Rectal smooth muscle tissue (tissue), 1 donor: ENCODE measurements around the gene ZIC4.

Experiments
- H3K27ac ChIP-seq: one replicate; pipeline ENCODE4 v1.7.0; 2013; ENCODE audit warnings: low read depth, low read length, inconsistent platforms
- H3K27me3 ChIP-seq: one replicate; pipeline ENCODE4 v1.7.0; 2013; ENCODE audit warnings: low read length; ENCODE audit not compliant: control insufficient read depth, insufficient read depth
- H3K36me3 ChIP-seq: one replicate; pipeline ENCODE4 v1.7.0; 2013; ENCODE audit warnings: low read length; ENCODE audit not compliant: control insufficient read depth, insufficient read depth
- H3K4me1 ChIP-seq: one replicate; pipeline ENCODE4 v1.7.0; 2013; ENCODE audit warnings: low read length; ENCODE audit not compliant: control insufficient read depth, insufficient read depth
- H3K4me3 ChIP-seq: one replicate; pipeline ENCODE4 v1.7.0; 2013; ENCODE audit warnings: low read length
- H3K9ac ChIP-seq: one replicate; pipeline ENCODE4 v1.7.0; 2013; ENCODE audit warnings: low read length

The ZIC4 gene

DNA sequence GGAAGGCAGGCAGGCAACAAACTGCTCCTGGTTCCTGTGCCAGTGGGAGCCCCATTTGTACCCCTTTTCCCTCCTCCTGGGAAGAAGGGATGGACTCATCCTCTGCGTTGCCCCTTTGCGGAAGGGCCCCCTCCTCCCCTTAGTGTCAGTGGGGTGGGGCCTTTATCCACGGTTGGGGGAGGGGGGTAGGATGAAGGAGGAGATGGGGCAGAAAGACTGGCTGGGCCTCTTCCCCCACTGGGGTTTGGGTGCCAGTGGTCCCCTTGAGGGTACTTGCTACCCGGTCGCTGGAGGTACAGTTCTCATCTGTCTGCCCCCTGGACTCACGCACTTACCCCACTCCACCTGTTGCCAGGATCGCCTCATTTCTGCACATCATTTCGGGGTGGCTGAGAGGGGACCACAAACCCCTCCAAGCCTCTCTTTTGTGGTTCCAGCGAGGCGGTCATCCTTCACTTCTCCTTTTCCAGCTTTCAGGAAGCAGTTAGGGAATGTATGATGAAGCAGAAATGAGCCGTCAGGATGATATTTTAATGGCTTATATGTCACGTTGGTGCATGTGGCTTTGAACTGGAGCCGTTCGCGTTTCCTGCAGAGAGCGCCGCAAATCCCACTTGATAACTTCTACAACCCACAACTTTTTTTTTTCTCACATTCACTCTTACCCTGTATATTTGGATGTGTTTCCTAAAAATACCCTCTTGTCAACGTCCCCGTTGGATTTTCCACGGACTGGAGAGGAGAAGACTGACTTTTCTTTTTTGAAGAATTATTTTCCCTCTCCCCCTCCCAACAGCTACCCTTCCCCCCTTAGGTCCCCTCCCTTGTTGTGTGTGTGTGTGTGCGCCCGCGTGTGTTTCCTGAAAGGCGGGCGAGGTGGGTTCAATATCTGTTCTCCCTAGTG, at the start of gene ZIC4:
Gene ZIC4 (minus strand): TSS at position 516 of the 904 bp plus-strand sequence. CDS start 3,746 bp downstream, outside the sequence.
- Histone ChIP-seq H3K27ac (no peak within 1 kb of the TSS), H3K27me3 (peaks cover 54% of the 10 kb centered on the region), H3K4me1 (no peaks in the 10 kb centered on the region), H3K9ac (no peak within 1 kb of the TSS), H3K4me3 (no peak within 1 kb of the TSS), H3K36me3 (no peaks in the 10 kb centered on the region)

DNA sequence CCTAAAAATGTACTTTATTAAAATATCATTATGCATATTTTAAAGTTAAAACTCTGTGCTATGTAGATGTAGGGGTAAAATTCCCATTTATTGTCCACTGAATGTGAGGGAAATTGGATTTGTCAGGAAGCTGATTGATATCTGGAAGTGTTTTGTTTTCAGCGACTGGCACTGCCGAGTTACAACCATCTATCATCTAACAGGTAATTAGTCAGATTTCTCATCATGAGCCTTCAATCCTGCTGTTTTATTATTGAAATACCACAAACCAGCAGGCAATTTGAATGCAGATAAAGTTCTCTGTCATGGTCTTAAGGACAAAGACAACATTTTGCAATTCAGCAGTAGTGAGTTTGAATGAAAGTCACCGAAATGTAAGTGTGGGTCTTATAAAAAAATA, 43.3 kb upstream of the ZIC4 start:
- H3K9ac ChIP-seq, result no peak overlapping the region
- H3K27ac ChIP-seq, result no peak overlapping the region
- no peaks in the 10 kb centered on the region for H3K36me3 ChIP-seq
- H3K4me3 ChIP-seq, result no peak overlapping the region
- H3K4me1 ChIP-seq, result no peaks in the 10 kb centered on the region
- H3K27me3 ChIP-seq, result no peaks in the 10 kb centered on the region

DNA sequence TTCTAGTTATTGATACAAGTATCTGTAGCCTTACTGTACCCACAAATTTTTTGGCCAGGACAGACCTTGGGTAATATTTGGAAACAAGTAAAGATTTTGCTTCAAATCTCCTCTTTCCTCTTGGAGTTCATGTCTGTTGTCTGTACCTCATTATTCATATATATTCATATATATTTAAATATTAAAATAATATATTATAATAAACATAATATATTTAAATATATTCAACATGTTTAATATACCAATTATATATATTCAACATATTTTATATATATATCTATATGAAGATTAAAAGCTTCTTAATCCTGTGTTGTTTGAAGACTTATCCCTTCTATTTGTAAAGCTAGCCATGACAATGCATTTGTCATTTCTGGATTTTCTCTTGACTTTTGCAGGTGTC, 40.9 kb upstream of the ZIC4 start:
- Histone ChIP-seq H3K4me3 (no peak overlapping the region), H3K4me1 (no peaks in the 10 kb centered on the region), H3K9ac (no peak overlapping the region), H3K27me3 (no peaks in the 10 kb centered on the region), H3K36me3 (no peaks in the 10 kb centered on the region), H3K27ac (no peak overlapping the region)

DNA sequence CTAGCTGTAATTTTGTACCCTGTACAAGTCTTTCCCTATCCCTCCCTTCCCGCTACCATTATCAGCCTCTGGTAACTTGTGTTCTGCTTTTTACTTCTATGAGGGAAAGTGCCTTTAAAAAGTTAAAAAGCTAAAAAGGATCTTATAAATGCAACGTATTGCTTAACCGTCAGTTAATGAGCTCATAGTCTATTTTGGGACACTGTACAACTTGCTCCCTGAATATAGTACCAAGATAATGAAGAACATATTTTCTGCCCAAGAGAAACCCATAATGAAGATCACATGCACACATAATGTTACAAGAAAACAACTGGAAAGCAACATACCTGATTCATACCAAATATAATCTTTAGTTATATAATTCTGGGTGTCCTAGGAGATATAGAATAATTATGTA, 25.4 kb upstream of the ZIC4 start:
- H3K4me3 ChIP-seq, result no peak overlapping the region
- H3K36me3 ChIP-seq, result no peaks in the 10 kb centered on the region
- H3K27ac ChIP-seq, result no peak overlapping the region
- no peaks in the 10 kb centered on the region for H3K27me3 ChIP-seq
- no peaks in the 10 kb centered on the region for H3K4me1 ChIP-seq
- no peak overlapping the region for H3K9ac ChIP-seq

DNA sequence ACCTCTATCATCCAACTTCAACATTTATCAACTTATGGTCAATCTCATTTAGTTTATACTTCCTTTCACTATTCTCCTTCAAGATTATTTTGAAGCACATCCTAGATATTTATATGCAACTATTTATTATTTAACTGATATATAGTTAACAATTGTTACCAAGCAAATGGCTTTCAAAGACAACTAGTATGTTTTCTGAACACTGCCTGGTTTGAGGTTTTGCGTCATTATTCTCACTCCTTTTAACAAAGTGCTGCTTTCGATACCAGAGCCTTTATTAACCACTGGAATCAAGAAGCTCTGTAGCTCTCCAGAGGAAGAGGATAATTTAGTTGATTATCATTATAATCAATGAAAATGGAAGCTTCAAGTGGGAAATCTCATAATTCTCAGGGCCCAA, 22.4 kb upstream of the ZIC4 start:
- Histone ChIP-seq H3K36me3 (no peaks in the 10 kb centered on the region), H3K27me3 (peaks cover 8% of the 10 kb centered on the region), H3K9ac (no peak overlapping the region), H3K27ac (no peak overlapping the region), H3K4me3 (no peak overlapping the region), H3K4me1 (no peaks in the 10 kb centered on the region)

DNA sequence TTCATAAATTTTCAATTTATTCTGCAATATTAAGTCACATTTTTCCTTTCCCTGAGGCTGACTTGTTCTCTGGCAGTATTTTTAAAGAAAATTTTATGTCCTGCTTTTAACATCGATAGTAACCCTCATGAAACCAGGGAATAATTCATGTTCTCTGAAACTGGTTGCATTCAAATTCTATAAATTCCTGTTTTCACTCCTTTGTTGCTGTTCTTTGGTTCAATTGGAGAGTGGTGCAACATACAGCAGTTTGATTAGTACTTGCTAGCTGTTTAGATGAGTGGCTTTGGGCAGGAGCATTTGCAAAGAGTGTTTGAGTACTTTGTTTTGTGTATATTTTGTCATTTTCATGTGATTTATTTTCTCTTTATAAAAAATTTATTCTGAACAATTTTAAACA, 22.0 kb upstream of the ZIC4 start:
- no peak overlapping the region for H3K9ac ChIP-seq
- no peaks in the 10 kb centered on the region for H3K36me3 ChIP-seq
- no peaks in the 10 kb centered on the region for H3K4me1 ChIP-seq
- H3K27ac ChIP-seq, result no peak overlapping the region
- H3K27me3 ChIP-seq, result peaks cover 12% of the 10 kb centered on the region
- H3K4me3 ChIP-seq, result no peak overlapping the region

DNA sequence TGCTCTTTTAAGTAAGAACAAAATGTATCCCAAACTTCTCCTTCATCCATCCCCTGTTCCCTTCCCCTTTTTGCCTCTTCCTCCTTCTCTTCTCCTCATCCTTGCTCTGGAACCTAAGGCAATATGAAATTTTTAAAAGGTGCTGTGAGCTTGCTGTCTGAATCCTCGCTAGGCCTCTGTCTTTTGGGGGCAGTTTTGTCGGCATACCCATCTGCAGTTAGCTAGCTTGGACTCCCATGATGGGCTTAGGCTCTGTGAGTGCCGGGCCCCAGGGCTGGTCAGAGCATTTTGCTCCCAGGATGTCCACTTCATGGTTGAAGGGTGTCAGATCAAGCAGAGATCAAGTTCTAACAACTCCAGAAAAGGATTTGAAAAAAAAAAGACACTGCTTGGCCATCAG, 21.4 kb upstream of the ZIC4 start:
- no peaks in the 10 kb centered on the region for H3K4me1 ChIP-seq
- H3K4me3 ChIP-seq, result no peak overlapping the region
- H3K27ac ChIP-seq, result no peak overlapping the region
- no peaks in the 10 kb centered on the region for H3K36me3 ChIP-seq
- H3K27me3 ChIP-seq, result peaks cover 18% of the 10 kb centered on the region
- H3K9ac ChIP-seq, result no peak overlapping the region

DNA sequence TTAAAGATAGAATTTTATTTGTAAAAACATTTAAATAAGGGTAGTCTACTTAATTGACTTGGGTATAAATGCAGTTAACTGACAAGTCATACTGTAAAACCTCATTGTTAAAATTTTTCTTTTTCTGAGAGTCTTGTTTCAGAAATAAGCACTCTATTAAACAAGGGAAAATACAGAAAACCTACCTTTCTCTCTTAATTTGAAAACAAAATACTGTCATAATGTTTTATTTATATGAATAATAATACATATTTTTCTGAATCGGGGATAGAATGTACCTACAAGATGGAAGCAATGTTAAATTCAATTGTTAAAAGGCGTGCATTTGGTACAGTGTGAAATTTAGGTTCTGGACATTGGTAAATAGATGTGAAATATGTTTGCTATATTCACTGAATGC, 20.6 kb upstream of the ZIC4 start:
- Histone ChIP-seq H3K27ac (no peak overlapping the region), H3K4me1 (no peaks in the 10 kb centered on the region), H3K4me3 (no peak overlapping the region), H3K27me3 (peaks cover 18% of the 10 kb centered on the region), H3K9ac (no peak overlapping the region), H3K36me3 (no peaks in the 10 kb centered on the region)

DNA sequence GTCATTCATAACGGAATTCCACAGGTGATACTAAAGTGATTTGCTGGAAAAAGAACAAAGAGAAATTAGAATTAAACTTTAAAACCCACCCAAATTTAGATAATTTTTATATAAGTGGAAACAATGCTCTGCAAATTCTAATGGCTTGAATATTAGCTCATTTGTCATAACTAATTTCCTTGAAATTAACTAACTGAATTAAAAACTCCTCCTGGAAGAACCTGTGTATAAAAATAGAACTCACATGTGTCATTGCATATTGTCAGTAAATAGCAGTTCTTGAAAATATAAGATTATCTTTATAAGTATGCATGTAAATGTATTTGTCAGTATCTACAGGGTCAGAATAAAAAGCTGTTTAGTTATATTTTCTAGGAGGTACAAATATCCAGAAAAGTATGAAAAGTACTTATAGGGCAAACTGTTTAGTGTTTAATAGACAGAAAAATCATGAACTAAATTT, 19.1 kb upstream of the ZIC4 start:
- H3K27me3 ChIP-seq, result peaks cover 32% of the 10 kb centered on the region

DNA sequence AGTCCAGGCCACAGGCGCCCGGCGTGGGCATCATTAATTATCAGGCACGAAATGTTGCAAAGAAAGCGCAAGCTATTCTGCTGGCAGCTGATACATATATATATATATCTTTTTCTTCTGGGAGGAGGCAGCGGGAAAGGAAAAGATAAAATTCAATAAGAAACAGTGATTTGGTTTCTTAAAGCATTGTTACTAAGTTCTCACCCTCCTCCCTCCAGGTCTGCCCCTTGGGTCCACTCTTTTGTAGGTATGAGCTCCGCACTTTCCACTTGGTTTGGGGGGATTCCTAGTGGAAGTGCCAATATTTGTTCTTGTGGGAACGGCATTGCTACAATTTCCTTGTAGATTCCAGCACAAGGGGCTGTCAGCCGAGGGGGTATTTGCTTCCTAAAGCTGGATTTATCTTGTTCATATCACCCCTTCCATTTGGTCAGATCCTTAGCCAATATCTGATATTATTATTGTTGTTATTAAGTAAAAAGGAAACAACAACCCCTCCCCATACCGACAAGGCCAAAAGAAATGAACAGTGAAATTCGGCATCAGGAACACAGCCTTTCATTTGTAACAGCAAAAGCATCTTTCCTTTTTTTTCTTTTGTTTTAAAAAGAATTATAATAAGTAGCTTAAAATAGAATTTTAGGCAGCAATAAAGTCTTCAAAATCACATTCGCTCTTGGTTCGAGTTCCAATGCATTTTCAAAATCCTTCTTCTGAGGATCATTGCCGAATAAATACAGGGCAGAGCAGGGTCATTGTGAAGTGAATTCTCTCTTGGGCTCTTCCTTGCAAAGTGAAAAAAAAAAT, 18.4 kb upstream of the ZIC4 start:
- Histone ChIP-seq H3K4me1 (no peaks in the 10 kb centered on the region), H3K27me3 (peaks cover 36% of the 10 kb centered on the region), H3K36me3 (no peaks in the 10 kb centered on the region), H3K9ac (no peak overlapping the region), H3K27ac (no peak overlapping the region), H3K4me3 (no peak overlapping the region)

More for the DNA sequence above, 19.1 kb upstream of the ZIC4 start:
- Histone ChIP-seq H3K36me3 (no peaks in the 10 kb centered on the region), H3K4me3 (no peak overlapping the region), H3K9ac (no peak overlapping the region), H3K27ac (no peak overlapping the region), H3K4me1 (no peaks in the 10 kb centered on the region)

DNA sequence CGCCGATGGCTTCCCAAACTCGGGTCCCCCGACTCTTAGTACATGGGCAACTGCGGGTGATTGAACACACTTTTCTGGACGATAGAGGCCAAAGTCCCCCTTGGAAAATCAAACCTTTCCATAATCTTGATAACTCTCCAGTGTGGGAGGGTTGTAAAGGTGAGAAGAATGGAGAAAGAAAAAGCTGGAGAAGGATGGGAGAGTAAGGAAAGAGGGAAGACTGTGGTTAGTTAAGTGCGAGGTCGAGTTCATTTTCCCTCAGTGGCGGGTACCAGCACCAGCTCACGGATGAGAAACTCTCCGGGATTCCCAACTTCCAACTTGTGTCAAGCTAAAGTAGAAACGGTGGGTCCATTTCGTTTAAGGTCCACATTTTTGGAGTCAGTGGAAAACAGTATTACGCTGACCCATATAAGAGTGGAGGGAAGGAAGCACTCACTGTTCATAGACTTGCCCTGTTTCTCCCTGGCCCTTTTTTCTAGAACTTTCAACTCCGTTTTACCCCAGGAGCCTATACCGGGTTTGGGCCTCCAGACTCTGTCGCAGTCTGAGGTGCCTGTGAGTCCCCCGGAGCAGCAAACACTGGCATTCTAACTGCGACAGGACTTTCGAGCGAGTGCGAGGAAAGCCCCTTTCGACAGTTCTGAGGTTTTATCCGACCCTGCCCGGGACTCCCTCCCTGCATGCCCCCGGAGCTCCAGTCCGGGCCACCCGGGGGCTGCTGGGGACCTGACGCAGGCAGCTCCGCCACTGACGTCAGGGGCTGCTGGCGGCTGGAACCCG, 17.6 kb upstream of the ZIC4 start:
- H3K4me1 ChIP-seq, result peaks cover 4% of the 10 kb centered on the region
- no peak overlapping the region for H3K4me3 ChIP-seq
- no peaks in the 10 kb centered on the region for H3K36me3 ChIP-seq
- no peak overlapping the region for H3K9ac ChIP-seq
- H3K27me3 ChIP-seq, result peaks cover 44% of the 10 kb centered on the region
- H3K27ac ChIP-seq, result no peak overlapping the region

DNA sequence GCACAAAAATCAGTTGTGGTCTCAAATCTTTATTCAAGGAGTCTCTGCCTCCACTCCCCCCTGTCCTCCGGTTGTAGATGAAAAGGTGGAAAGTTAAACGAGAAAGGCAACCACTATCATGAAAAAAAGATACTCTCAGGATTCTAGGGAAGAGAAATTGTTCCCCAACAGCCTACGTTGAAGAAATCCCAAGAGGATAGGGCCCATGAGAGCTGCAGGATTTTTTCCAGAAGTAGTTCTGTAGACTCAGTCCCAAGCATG, 17.1 kb upstream of the ZIC4 start:
- Histone ChIP-seq H3K27me3 (peaks cover 46% of the 10 kb centered on the region), H3K9ac (no peak overlapping the region), H3K4me3 (no peak overlapping the region), H3K36me3 (no peaks in the 10 kb centered on the region), H3K27ac (no peak overlapping the region), H3K4me1 (peaks cover 4% of the 10 kb centered on the region)
